OCI-LY1 (cell line): ENCODE measurements around the gene BDH1.

Experiments used
- H2AFZ ChIP-seq: fragments of 200-600 bp; sonication (generic), shearing (Covaris generic); 2 replicates; pipeline ENCODE4 v1.6.0; 2014; ENCODE audit warnings: antibody characterized with exemption, mild to moderate bottlenecking, low read length
- H3F3A ChIP-seq: fragments of 200-600 bp; sonication (generic), shearing (Covaris generic); 2 replicates; pipeline ENCODE4 v1.6.0; 2014; ENCODE audit warnings: mild to moderate bottlenecking, antibody characterized with exemption, low read length, moderate library complexity; ENCODE audit not compliant: insufficient read depth
- H3K27ac ChIP-seq: fragments of 200-600 bp; sonication (generic); 2 replicates; pipeline ENCODE4 v1.5.1; 2014; ENCODE audit warnings: low read length, mixed run types, mild to moderate bottlenecking, low read depth; ENCODE audit not compliant: poor library complexity, severe bottlenecking
- H3K27me3 ChIP-seq: fragments of 200-600 bp; sonication (generic); 2 replicates; pipeline ENCODE4 v1.6.0; 2014; ENCODE audit warnings: antibody characterized with exemption, mild to moderate bottlenecking, low read length, moderate library complexity; ENCODE audit not compliant: insufficient read depth
- H3K36me3 ChIP-seq: fragments of 200-600 bp; sonication (generic); 2 replicates; pipeline ENCODE4 v1.6.1; 2014; ENCODE audit warnings: mild to moderate bottlenecking, antibody characterized with exemption, low read length, moderate library complexity, mixed read lengths; ENCODE audit not compliant: insufficient read depth
- H3K4me1 ChIP-seq: fragments of 200-600 bp; sonication (generic); 2 replicates; pipeline ENCODE4 v1.5.1; 2014; ENCODE audit warnings: mild to moderate bottlenecking, low read length, moderate library complexity; ENCODE audit not compliant: insufficient read depth, severe bottlenecking
- H3K4me2 ChIP-seq: fragments of 200-600 bp; sonication (generic), shearing (Covaris generic); 2 replicates; pipeline ENCODE4 v1.6.1; 2014; ENCODE audit warnings: low read length
- H3K4me3 ChIP-seq: fragments of 200-600 bp; sonication (generic); 2 replicates; pipeline ENCODE4 v1.5.1; 2014; ENCODE audit warnings: low read length, low read depth, mild to moderate bottlenecking, mixed read lengths; ENCODE audit not compliant: poor library complexity, severe bottlenecking
- H3K79me2 ChIP-seq: fragments of 200-600 bp; shearing (Covaris generic); 2 replicates; pipeline ENCODE4 v1.6.1; 2016; ENCODE audit warnings: mixed run types, low read length, mixed read lengths; ENCODE audit not compliant: insufficient read depth
- H3K9ac ChIP-seq: fragments of 200-600 bp; sonication (generic), shearing (Covaris generic); 2 replicates; pipeline ENCODE4 v1.6.1; 2014; ENCODE audit warnings: mild to moderate bottlenecking, low read length, mixed read lengths
- H3K9me2 ChIP-seq: fragments of 200-600 bp; sonication (generic), shearing (Covaris generic); 2 replicates; pipeline ENCODE4 v1.6.1; 2014; ENCODE audit warnings: low read depth, mild to moderate bottlenecking, low read length, mixed read lengths
- H3K9me3 ChIP-seq: fragments of 200-600 bp; shearing (Covaris generic); 2 replicates; pipeline ENCODE4 v1.6.1; 2014; ENCODE audit warnings: low read length, mixed read lengths
- H4K20me1 ChIP-seq: fragments of 200-600 bp; sonication (generic), shearing (Covaris generic); 2 replicates; pipeline ENCODE4 v1.6.0; 2016; ENCODE audit warnings: mild to moderate bottlenecking, low read length; ENCODE audit not compliant: insufficient read depth
- EZH2 ChIP-seq: fragments of 200-600 bp; sonication (generic), shearing (Covaris generic); IDR thresholded peaks from 2 replicates; pipeline ENCODE4 v1.8.0; 2017; ENCODE audit warnings: borderline replicate concordance, mixed run types, mild to moderate bottlenecking, antibody characterized with exemption, low read length, moderate library complexity, mixed read lengths
- TF ChIP-seq, protein P1 (sequence below): fragments of 200-600 bp; sonication (generic), shearing (Covaris generic); IDR thresholded peaks from 2 replicates; pipeline ENCODE4 v1.5.1; 2017; ENCODE audit warnings: mild to moderate bottlenecking, antibody characterized with exemption, low read length, moderate library complexity, mixed read lengths

The BDH1 gene

DNA sequence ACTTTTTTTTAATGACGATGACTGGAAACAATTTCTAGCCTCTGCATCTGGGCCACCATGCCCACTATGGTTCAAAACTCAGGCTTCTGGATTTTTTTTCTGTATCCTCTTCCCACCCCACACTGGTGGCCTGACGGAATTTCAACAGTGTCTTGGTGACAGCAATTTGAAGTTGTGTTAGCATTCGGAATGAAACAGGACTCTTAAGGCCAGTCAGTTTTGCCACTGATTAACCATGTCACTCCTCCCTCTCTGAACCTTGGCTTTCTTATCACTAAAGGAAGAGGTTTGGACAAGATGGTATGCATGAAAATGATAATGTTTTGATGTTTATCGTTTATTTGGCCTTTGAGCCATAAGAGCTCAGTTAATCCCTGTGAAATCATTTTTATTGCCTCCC lies 41.6 kb upstream of the BDH1 start:
- H3K4me2 ChIP-seq = no peak overlapping the region
- H3K4me3 ChIP-seq = no peak overlapping the region
- H3F3A ChIP-seq = no peaks in the 10 kb centered on the region
- no peaks in the 10 kb centered on the region for H3K79me2 ChIP-seq
- no peaks in the 10 kb centered on the region for H4K20me1 ChIP-seq
- H3K9me2 ChIP-seq = no peaks in the 10 kb centered on the region
- H3K4me1 ChIP-seq = peaks cover 16% of the 10 kb centered on the region
- H3K27ac ChIP-seq = no peak overlapping the region
- TF ChIP-seq, protein P1, sequence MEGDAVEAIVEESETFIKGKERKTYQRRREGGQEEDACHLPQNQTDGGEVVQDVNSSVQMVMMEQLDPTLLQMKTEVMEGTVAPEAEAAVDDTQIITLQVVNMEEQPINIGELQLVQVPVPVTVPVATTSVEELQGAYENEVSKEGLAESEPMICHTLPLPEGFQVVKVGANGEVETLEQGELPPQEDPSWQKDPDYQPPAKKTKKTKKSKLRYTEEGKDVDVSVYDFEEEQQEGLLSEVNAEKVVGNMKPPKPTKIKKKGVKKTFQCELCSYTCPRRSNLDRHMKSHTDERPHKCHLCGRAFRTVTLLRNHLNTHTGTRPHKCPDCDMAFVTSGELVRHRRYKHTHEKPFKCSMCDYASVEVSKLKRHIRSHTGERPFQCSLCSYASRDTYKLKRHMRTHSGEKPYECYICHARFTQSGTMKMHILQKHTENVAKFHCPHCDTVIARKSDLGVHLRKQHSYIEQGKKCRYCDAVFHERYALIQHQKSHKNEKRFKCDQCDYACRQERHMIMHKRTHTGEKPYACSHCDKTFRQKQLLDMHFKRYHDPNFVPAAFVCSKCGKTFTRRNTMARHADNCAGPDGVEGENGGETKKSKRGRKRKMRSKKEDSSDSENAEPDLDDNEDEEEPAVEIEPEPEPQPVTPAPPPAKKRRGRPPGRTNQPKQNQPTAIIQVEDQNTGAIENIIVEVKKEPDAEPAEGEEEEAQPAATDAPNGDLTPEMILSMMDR = no peak
- TF ChIP-seq EZH2 = no peak
- no peaks in the 10 kb centered on the region for H3K9me3 ChIP-seq
- no peaks in the 10 kb centered on the region for H3K36me3 ChIP-seq
- no peaks in the 10 kb centered on the region for H3K27me3 ChIP-seq
- H3K9ac ChIP-seq = no peak overlapping the region
- no peak overlapping the region for H2AFZ ChIP-seq

DNA sequence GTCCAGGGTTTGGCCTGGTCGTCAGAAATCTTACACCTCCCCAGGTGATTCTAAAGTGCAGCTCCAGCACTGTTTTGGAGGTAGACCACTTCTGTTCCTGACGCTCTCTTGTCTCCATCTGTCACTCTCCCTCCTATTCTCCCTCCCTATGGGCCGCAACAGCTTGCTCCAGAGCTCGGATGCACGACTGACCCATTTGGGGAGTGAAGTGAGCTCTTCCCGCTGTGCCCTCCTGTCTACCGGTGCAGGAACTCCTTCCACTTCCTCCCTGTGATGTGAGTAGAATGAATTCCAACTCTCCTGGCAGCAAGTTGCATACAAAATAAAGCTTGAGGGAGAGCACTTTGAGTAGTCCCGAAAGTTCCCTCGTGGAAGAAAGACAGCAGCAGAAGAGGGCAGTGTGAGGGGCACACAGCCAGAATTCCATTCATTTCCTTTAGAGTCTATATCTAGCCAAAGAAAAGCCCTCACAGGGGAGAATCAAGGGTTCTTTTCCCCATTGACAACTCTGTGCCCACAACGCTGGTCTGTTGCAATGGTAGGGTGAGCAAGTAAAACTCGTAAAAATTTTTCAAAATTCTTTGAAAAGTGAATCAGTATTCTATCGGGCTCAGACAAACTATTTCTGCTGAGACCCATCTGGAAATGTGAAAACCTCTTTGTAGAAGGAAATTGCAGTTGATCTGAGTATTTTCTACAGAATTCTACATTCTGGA lies 39.9 kb upstream of the BDH1 start:
- Histone ChIP-seq H3K4me2 (no peak overlapping the region), H3K9me3 (no peaks in the 10 kb centered on the region), H3F3A (no peaks in the 10 kb centered on the region), H3K27me3 (no peaks in the 10 kb centered on the region), H3K4me1 (peaks cover 27% of the 10 kb centered on the region), H3K79me2 (no peaks in the 10 kb centered on the region), H3K36me3 (no peaks in the 10 kb centered on the region), H2AFZ (no peak overlapping the region), H4K20me1 (no peaks in the 10 kb centered on the region), H3K9me2 (no peaks in the 10 kb centered on the region), H3K4me3 (no peak overlapping the region), H3K9ac (no peak overlapping the region), H3K27ac (no peak overlapping the region)
- TF ChIP-seq, protein P1 = no peak
- TF ChIP-seq EZH2 = no peak

DNA sequence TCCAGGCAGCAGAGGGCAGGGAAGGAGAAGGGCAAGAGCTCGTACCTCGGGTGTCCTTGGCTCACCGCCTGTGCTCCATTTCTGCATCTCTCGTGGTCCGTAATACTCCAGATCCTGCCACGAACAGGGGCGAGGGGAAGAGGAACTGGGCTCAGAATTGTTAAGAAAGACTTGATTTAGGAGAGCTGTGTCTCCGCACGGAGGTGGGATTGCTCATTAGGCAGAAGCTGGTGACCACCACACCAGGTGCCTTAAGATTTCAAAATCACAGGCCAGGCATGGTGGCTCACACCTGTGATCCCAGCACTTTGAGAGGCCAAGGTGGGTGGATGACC lies 37.2 kb upstream of the BDH1 start:
- Histone ChIP-seq H2AFZ (no peak overlapping the region), H3K9ac (no peak overlapping the region), H3K4me1 (peaks cover 11% of the 10 kb centered on the region)

More for the DNA sequence above, 37.2 kb upstream of the BDH1 start:
- Histone ChIP-seq H4K20me1 (no peaks in the 10 kb centered on the region), H3K27me3 (no peaks in the 10 kb centered on the region), H3K79me2 (no peaks in the 10 kb centered on the region), H3K36me3 (no peaks in the 10 kb centered on the region), H3K4me2 (no peak overlapping the region), H3K4me3 (no peak overlapping the region), H3F3A (no peaks in the 10 kb centered on the region), H3K9me2 (no peaks in the 10 kb centered on the region), H3K9me3 (no peaks in the 10 kb centered on the region), H3K27ac (no peak overlapping the region)
- TF ChIP-seq EZH2 = no peak
- TF ChIP-seq, protein P1 = no peak
